T47D (cell line): Measurements from ENCODE around the gene MAD1L1.

Experiments
- DNase-seq, 2 experiments: peaks; one replicate each; pipeline versions ENCODE4 v3.0.0 to v3.0.0-alpha.2; 2011 to 2012; ENCODE audit warnings: low read depth in 1 of 2, low spot score in 1 of 2
- JUND ChIP-seq: IDR thresholded peaks from 2 replicates; pipeline ENCODE4 v1.6.1; 2012; ENCODE audit warnings: low read depth
- in situ Hi-C: cut with HindIII; loops from 2 replicates; pipeline ENCODE4 v1.10.0; 2016; ENCODE audit warnings: low sequenced_read_pairs, low pct_unique_long_range_greater_than_20kb

MAD1L1 gene

DNA sequence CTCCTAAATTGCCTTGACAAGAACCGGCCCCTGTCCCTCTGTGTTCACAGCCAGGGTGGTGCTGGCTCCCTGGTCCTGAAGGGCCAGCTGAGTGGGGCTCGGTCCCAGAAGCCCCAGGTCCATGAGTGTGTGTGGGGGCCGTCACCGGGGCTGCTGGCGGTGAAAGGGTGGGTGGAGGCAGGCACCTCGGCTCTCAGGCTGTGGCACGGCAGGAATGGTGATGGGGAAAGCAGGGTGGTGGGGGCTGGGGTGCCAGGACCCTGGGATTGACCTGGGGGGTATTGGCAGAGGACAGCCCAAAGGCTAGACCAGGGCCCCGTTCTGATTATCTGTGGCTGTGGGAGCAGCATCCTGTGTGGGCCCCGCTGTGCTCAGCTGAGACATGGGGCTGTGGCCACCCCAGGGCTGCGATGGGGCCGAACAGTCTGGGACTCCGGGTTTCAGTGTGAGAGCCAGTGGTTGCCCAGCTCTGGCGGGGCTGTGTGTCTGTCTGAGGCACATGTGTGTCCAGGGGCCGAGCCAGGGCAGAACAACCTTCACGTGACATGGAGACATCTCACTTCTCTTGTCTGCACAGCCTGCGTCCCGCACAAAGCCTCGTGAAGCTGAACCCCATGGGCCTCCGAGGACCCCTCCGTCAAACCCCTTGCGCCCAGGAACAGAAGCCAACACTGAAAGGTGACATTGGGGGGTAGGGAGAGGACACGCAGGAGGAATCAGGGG is 418.5 kb downstream of the MAD1L1 start:
- in situ Hi-C loops, result no loop called here
- no peak for DNase-seq
- no peak for TF ChIP-seq JUND

DNA sequence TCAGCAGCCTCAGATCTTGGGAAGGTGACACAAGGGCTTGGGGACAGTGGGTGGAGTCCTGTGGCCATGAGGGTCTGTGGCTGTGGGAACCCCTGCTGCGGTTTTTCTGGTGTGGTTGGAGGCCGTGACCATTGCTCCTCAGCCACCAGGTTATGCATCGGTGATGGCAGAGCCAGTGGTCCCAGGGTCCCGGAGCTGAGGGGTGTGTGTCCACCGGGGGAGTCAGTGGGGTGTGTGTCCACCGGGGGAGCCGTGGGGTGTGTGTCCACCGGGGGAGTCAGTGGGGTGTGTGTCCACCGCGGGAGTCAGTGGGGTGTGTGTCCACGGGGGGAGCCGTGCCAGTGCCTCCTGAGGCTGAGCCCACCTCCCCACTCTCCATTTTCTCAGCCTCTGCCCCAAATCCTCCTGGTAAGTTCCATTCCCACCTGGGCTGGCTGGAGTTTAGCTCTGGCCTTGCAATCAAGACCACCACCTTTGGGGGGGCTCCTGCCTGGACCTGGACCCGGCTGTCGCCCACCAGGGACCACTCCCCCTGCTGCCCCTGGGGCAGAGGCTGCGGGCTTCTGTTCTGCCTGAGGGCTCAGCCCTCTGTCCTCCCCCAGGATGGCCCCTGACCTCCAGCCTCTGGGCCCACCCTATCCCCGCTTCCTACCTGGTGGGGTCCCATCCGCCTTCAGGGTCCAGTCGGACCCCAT is 419.2 kb downstream of the MAD1L1 start:
- TF ChIP-seq JUND, result no peak

DNA sequence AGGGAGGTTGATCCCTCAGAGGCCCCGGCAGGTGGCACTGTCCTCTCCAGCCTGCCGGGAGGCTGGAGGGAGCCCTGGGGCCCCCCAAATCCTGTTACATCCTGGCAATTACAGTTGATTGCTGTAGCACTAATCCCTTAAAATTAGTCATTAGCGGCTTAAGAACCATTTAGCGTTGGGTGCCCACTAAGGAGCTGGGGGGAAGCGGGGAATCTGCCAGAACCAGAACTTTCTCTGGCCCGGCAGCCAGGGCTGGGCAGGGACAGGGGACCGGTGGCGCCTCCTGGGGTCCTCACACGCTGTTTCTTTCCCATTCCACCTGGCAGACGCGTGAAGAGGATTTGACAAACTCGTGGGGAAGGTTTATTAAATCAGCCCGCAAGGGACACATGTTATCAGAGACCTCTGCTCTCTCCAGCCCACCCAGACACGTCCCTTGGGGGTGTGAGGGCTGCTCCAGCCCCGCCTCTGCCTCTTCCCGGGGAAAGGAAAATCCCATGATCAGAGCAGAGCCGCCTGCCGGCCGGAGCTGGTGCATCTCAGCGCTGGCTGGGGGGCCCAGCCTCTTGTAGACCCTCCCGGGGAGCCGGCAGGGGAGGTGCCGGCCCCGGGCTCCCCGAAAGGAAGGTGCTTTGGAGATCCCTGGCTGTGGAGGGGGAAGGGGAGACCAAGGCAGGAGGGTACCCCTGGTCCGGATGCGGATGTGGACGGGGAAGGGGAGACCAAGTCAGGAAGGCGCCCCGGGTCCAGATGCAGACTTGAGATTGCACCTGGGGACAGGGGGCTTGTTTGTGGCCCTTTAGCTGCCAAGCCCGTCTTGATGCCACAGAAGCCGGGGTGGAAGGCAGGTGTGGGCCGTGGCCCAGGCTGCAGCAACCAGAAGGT is 420.0 kb downstream of the MAD1L1 start:
- DNase-seq, result peak; percentile 41 to 85
- in situ Hi-C loops, result no loop called here
- TF ChIP-seq JUND, result no peak

More for the DNA sequence above, 419.2 kb downstream of the MAD1L1 start:
- in situ Hi-C loops, result no loop called here
- no peak for DNase-seq

DNA sequence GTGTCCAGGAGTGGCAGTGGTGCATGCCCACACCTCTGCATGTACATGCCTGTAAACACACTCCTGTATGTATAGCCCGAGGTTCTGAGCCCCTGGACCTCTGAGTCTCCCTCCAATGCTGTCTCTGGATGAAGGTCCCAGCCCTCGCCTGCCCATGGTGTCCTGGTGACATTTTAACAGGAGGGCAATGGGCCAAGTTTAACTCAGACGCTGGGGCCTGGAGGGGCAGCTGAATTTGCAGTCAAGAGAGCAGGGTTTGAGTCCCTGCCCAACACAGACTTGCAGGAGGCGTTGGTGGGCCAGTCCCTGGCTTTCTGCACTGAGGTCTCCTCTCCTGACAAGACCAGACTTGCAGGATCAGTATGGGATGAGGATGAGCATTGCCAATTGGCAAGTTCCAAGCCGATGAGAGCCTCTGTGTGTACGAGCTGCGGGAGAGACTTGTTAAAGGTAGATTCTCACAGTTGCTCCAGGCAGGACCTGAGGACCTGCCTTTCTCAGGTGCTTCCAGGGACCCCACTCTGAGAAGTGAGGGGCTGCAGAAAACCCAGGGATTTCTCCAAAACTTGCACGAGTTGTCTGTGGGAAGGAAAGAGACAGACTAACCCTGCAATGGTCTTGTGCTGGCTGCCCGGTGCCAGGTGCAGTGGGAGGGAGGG is 420.8 kb downstream of the MAD1L1 start:
- in situ Hi-C loops, result no loop called here
- no peak for TF ChIP-seq JUND
- DNase-seq, result no peak

DNA sequence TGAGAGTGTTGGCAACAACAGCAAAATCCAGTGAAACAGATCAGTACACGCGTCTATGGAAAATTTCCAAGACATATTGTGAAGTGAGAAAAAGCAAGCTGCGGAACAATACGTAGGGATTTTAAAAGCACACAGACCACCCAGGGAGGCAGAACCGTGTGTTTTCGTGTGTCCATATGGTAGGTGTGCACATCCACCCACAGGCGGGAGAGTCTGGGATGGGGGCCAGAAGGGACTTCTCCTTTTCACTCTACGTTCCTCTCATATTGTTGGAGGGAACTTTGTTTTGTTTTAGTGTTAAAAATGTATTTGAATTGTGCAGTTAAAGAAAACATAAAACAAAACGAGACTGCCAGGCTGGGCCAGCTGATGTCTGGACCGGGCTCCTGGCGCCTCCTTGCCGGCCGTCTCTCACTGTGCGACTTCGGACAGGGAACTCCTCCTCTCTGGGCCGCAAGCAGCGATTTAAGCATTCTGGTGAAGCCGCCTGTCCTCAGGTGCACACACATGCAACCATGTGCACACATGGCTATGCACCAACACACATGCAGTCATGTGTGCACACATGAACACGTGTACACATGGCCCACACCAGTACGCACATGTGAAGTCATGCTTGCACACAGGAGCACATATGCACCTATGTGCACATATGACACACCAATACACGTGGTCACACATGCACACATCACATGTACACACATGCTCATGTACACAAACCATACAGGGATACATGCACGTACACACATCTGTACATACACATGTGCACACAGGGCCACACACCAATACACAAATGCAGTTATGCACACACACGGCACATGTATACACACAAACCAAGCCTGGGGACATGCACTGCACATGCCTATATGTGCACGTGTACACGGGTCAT is 421.5 kb downstream of the MAD1L1 start:
- in situ Hi-C loops, result no loop called here
- DNase-seq, result no peak
- TF ChIP-seq JUND, result no peak

DNA sequence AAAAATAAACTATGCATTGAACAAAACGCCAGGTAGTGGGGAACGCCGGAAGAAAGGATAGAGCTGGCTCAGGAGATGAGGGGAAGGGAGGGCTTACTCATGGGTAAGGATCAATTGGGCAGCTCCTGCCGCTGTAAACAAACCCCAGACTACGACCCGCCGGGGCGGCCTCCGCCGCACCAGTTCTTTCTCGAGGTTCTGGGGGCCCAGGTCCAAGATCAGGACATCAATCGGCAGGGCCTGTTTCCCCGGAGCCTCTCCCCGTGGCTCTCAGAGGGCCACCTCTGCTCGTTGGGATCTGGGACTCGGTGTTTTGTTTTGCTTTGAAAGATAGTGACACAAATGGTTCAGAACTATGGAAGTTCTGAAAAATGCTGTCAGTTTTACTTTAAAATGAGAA is 422.2 kb downstream of the MAD1L1 start:
- DNase-seq, result no peak
- in situ Hi-C loops, result no loop called here

DNA sequence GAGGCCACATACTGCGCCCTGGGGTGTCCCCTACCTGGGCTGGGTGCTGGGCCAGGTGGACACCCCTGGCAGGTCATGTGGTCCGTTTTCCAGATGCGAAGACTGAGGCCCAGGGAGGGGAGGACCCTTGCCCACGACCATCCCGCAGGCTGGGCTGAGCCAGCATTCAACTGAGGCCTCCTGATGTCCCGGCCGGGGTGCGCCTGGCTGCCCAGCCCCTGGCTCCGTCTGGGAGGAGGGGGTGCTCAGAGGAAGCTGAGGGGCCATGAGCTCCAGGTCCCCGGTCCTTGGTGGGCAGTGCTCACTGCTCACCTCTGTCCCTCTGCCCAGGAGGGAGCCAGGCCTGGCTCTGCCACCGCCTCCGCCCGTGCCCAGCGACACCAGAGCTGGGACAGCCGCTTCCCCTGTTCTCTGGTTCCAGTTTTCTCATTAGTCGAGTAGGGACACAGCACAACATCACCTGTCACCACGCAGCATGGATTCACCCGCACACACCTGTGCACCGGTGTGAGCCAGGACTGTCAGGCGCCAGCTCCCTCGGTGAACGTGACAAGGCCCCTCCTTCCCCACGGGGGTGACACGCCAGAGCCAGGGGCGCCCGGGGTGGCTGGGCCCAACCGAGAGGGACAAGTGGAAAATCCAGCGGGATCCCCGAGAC is 423.0 kb downstream of the MAD1L1 start:
- no peak for DNase-seq
- in situ Hi-C loops, result no loop called here
- no peak for TF ChIP-seq JUND

More for the DNA sequence above, 422.2 kb downstream of the MAD1L1 start:
- TF ChIP-seq JUND, result no peak

DNA sequence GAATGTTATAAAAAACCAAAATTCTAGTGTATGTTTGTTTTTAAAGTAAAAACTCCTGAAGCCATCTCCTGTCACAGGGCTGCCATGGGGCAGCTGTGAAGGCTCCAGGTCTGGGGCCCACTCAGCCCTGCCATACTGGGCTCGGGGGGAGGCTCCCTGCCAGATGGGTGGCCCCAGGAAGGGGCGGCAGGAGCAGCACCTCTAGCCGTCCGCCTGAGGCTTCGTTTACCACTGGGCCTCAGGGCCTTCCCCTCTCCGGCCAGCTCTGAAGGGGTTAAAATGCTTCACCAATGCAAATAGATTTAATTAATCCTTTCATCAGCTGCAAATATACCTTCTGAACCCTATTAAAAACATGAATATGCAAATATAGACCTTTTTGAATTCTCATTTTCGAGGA is 423.7 kb downstream of the MAD1L1 start:
- DNase-seq, result no peak
- TF ChIP-seq JUND, result no peak
- in situ Hi-C loops, result no loop called here

DNA sequence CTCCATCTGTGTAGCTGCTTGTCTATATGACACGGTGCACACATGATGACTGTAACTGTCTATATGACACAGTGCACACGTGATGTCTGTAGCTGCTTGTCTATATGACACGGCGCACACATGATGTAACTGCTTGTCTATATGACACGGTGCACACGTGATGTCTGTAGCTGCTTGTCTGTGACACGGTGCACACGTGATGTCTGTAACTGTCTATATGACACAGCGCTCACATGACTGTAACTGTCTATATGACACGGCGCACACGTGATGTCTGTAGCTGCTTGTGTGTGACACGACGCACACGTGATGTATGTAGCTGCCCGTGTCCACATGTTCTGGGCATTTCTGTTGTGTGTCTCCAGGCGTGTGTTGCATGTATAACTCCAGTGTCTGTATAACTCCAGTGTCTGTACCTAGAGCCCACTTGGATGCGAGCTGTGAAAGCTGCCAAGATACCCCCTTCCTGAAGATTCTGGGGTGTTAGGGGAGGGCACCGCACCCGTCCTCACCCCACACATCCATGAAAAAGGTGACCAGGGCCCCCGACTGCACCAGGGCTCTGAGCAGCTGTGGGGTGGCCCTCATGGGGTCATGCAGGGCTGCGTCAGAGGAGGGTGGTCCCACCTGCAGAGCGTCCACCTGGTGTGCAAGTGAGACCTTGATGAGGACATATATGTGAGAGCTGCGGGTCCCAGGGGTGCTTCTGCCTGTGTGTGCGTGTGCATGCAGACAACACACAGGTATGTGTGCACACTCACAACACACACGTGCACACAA is 424.7 kb downstream of the MAD1L1 start:
- no peak for DNase-seq
- no peak for TF ChIP-seq JUND
- in situ Hi-C loops, result no loop called here

DNA sequence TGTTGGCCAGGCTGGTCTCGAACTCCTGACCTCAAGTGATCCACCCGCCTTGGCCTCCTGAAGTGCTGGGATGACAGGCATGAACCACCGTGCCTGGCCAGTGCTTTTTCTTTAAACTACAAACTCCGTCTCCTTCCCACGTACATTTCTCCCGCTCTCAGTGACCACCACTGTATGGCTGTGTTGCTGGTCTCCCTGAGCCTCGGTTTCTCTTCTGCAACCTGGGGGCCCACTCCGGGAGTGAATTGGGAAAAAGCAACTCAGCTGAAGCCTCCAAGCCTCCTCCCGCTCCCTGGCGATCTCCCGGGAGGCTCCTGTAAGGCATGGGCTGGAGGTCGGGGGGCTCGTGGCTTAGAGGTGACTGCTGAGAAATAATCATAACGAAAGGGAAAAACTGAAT is 426.4 kb downstream of the MAD1L1 start:
- in situ Hi-C loops, result no loop called here
- TF ChIP-seq JUND, result no peak
- no peak for DNase-seq
